Karpas-422 (cell line): Measurements from ENCODE around the gene KIF2C. TPM values are rescaled to one million over a fixed set of nuclear protein-coding genes. Genes with fewer than 3 reads are reported as not detected.
A peak's percentile ranks its signal among the peaks of the same experiment; 100 is the strongest.
"Not testable (repeated sequence)": the region's sequence is repeated elsewhere in the genome, so short reads cannot be mapped to it uniquely, and the experiment has no call there.

Experiments
- DNase-seq: peaks from one replicate; pipeline ENCODE4 v3.0.0-alpha.2; 2015
- H2AFZ ChIP-seq: fragments of 200-600 bp; sonication (generic); 2 replicates; pipeline ENCODE4 v1.6.1; 2014; ENCODE audit warnings: antibody characterized with exemption, low read length, mixed read lengths
- H3K27ac ChIP-seq: fragments of 200-600 bp; sonication (generic); 2 replicates; pipeline ENCODE4 v1.5.1; 2014; ENCODE audit warnings: mild to moderate bottlenecking, low read length, moderate library complexity
- H3K27me3 ChIP-seq: fragments of 200-600 bp; sonication (generic); 2 replicates; pipeline ENCODE4 v1.6.1; 2014; ENCODE audit warnings: low read length, mixed read lengths
- H3K36me3 ChIP-seq: fragments of 200-600 bp; sonication (generic); 2 replicates; pipeline ENCODE4 v1.6.1; 2014; ENCODE audit warnings: low read length, mixed read lengths; ENCODE audit not compliant: insufficient read depth
- H3K4me1 ChIP-seq: fragments of 200-600 bp; sonication (generic); 2 replicates; pipeline ENCODE4 v1.6.1; 2014; ENCODE audit warnings: mild to moderate bottlenecking, low read length, mixed read lengths
- H3K4me2 ChIP-seq: fragments of 200-600 bp; sonication (generic); 2 replicates; pipeline ENCODE4 v1.6.1; 2014; ENCODE audit warnings: low read length, low read depth, mild to moderate bottlenecking; ENCODE audit not compliant: poor library complexity, severe bottlenecking
- H3K4me3 ChIP-seq: fragments of 200-600 bp; sonication (generic); 2 replicates; pipeline ENCODE4 v1.5.1; 2014; ENCODE audit warnings: mild to moderate bottlenecking, antibody characterized with exemption, low read length, mixed read lengths
- H3K79me2 ChIP-seq: fragments of 200-600 bp; sonication (generic); 2 replicates; pipeline ENCODE4 v1.6.1; 2014; ENCODE audit warnings: mild to moderate bottlenecking, low read length, mixed read lengths
- H3K9ac ChIP-seq: fragments of 200-600 bp; sonication (generic); 2 replicates; pipeline ENCODE4 v1.6.0; 2014; ENCODE audit warnings: low read length
- H3K9me2 ChIP-seq: fragments of 200-600 bp; sonication (generic), shearing (Covaris generic); replicated peaks from 2 replicates; pipeline ENCODE4 v1.6.0; 2014; ENCODE audit warnings: mild to moderate bottlenecking, low read length, moderate library complexity; ENCODE audit not compliant: insufficient read depth
- H3K9me3 ChIP-seq: fragments of 300-700, 200-600 bp; sonication (generic); 2 replicates; pipeline ENCODE4 v1.6.1; 2014; ENCODE audit warnings: low read length, mixed read lengths
- H4K20me1 ChIP-seq: fragments of 200-600 bp; sonication (generic); 2 replicates; pipeline ENCODE4 v1.6.1; 2014; ENCODE audit warnings: mild to moderate bottlenecking, antibody characterized with exemption, low read length, low read depth; ENCODE audit not compliant: insufficient read depth
- total RNA-seq: library from RNA; depleted of rRNA; stranded (reverse); fragments of >200 nt; shearing (Covaris generic); gene quantifications from 2 replicates; pipeline ENCODE4 v1.2.3, GENCODE V29; 2014; ENCODE audit warnings: low replicate concordance

Gene KIF2C
- total RNA-seq, 1 experiment from 2014 or later = 26.7 TPM

GRCh38 chr1:44699375-44699774 is 40.3 kb upstream of the KIF2C start:
- not testable (repeated sequence) for H3K9me2 ChIP-seq, H3K9me3 ChIP-seq, H3K27ac ChIP-seq, H3K4me3 ChIP-seq, DNase-seq, H3K4me2 ChIP-seq, H2AFZ ChIP-seq, H4K20me1 ChIP-seq, H3K36me3 ChIP-seq, H3K79me2 ChIP-seq, H3K9ac ChIP-seq, H3K27me3 ChIP-seq
- peaks cover 48% of the 10 kb centered on the region for H3K4me1 ChIP-seq

DNA sequence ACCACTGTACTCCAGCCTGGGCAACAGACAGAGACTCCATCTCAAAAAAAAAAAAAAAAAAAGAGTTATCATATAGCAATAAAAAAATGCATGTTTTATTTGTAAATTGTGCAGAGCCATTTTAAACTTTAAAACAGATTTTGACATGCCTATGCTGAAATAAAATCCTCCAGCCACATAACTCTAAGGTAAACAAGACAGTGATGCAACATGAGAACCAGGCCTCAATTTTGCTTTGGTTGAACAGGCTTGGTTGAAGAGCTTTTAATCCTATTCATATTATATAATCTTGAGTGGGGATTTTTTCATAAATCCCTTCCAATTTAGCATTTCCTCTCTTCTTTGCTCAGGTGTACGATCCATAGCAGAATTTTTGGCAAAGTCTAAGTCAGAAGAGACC is 39.1 kb upstream of the KIF2C start:
- Histone ChIP-seq H3K27me3 (no peaks in the 10 kb centered on the region), H4K20me1 (no peaks in the 10 kb centered on the region), H3K36me3 (no peaks in the 10 kb centered on the region), H2AFZ (no peak overlapping the region), H3K9me3 (no peaks in the 10 kb centered on the region), H3K9ac (no peak overlapping the region), H3K4me1 (peaks cover 36% of the 10 kb centered on the region), H3K9me2 (no peaks in the 10 kb centered on the region), H3K4me2 (no peak overlapping the region), H3K79me2 (no peaks in the 10 kb centered on the region), H3K4me3 (no peak overlapping the region), H3K27ac (peak overlapping the region; percentile 42; the same call in 1 of the 2 replicates)
- DNase-seq = no peak

DNA sequence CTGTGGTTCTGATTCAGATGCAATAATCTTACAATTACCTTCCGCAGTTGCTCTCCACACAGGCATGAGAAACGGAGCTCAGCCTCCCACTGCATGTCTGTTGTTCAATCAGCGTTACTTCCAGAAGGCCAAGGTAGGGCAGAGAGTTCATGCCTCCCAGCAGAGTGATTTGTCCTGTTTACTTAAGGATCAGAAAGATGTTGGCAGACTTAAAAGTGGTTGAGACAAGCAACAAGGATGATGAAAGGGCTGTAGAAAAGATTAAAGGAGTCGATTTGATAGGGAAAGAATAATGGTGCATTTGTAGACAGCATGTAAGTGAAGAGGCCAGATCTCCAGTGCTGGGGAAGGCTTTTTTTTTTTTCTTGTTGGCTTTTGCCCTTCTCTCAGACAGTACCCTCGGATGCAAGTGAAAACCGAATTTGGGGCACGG is 38.5 kb upstream of the KIF2C start:
- no peaks in the 10 kb centered on the region for H3K27me3 ChIP-seq
- no peak overlapping the region for H3K9ac ChIP-seq
- no peaks in the 10 kb centered on the region for H3K36me3 ChIP-seq
- H3K4me1 ChIP-seq = peaks cover 30% of the 10 kb centered on the region
- H4K20me1 ChIP-seq = no peaks in the 10 kb centered on the region
- no peaks in the 10 kb centered on the region for H3K79me2 ChIP-seq
- no peak for DNase-seq
- H3K27ac ChIP-seq = peak overlapping the region; percentile 42; the same call in 1 of the 2 replicates
- H3K4me3 ChIP-seq = no peak overlapping the region
- no peak overlapping the region for H3K4me2 ChIP-seq
- no peaks in the 10 kb centered on the region for H3K9me2 ChIP-seq
- H2AFZ ChIP-seq = no peak overlapping the region
- H3K9me3 ChIP-seq = no peaks in the 10 kb centered on the region

GRCh38 chr1:44705470-44705869 is 34.2 kb upstream of the KIF2C start:
- no peaks in the 10 kb centered on the region for H4K20me1 ChIP-seq

DNA sequence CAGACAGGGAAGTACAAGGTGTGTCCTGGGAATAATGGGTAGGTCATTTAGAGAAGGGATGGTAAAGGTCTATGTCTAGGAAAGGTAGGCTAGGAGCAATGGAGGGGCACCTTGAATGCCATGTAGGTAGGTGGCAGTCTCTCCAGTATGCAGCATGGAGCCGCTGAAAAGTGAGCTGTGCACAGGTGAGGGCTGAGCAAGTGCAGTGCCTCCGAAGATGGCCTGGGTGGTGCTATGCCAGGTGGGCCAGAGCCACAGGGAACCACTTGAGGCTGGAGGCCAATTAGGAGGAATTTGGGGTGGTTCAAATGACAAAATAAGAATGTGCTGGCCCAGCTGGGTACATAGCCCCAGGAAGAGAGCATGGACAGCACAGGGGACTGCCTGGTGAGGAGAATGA is 33.7 kb upstream of the KIF2C start:
- no peak for DNase-seq
- Histone ChIP-seq H3K4me3 (no peak overlapping the region), H2AFZ (no peak overlapping the region), H3K9ac (no peak overlapping the region), H3K27ac (no peak overlapping the region), H3K4me2 (no peak overlapping the region), H3K27me3 (no peaks in the 10 kb centered on the region), H3K36me3 (no peaks in the 10 kb centered on the region), H4K20me1 (no peaks in the 10 kb centered on the region), H3K9me2 (no peaks in the 10 kb centered on the region), H3K79me2 (no peaks in the 10 kb centered on the region), H3K4me1 (peaks cover 19% of the 10 kb centered on the region), H3K9me3 (no peaks in the 10 kb centered on the region)

More at GRCh38 chr1:44705470-44705869, 34.2 kb upstream of the KIF2C start:
- no peak for DNase-seq
- H3K27me3 ChIP-seq = no peaks in the 10 kb centered on the region
- H3K4me1 ChIP-seq = peaks cover 24% of the 10 kb centered on the region
- no peak overlapping the region for H3K9ac ChIP-seq
- no peaks in the 10 kb centered on the region for H3K9me2 ChIP-seq
- no peak overlapping the region for H3K27ac ChIP-seq
- H3K4me2 ChIP-seq = no peak overlapping the region
- no peak overlapping the region for H2AFZ ChIP-seq
- no peaks in the 10 kb centered on the region for H3K79me2 ChIP-seq
- no peak overlapping the region for H3K4me3 ChIP-seq
- no peaks in the 10 kb centered on the region for H3K9me3 ChIP-seq
- H3K36me3 ChIP-seq = no peaks in the 10 kb centered on the region

GRCh38 chr1:44707112-44707881 is 32.3 kb upstream of the KIF2C start:
- no peak overlapping the region for H3K4me3 ChIP-seq
- H3K9ac ChIP-seq = no peak overlapping the region
- H3K79me2 ChIP-seq = no peaks in the 10 kb centered on the region
- H3K27me3 ChIP-seq = no peaks in the 10 kb centered on the region
- no peaks in the 10 kb centered on the region for H3K36me3 ChIP-seq
- no peaks in the 10 kb centered on the region for H3K9me3 ChIP-seq
- peak overlapping the region; percentile 57 for H3K4me2 ChIP-seq
- H3K27ac ChIP-seq = no peak overlapping the region
- H2AFZ ChIP-seq = no peak overlapping the region
- no peaks in the 10 kb centered on the region for H3K9me2 ChIP-seq
- no peaks in the 10 kb centered on the region for H4K20me1 ChIP-seq
- DNase-seq = no peak
- H3K4me1 ChIP-seq = peaks cover 27% of the 10 kb centered on the region

DNA sequence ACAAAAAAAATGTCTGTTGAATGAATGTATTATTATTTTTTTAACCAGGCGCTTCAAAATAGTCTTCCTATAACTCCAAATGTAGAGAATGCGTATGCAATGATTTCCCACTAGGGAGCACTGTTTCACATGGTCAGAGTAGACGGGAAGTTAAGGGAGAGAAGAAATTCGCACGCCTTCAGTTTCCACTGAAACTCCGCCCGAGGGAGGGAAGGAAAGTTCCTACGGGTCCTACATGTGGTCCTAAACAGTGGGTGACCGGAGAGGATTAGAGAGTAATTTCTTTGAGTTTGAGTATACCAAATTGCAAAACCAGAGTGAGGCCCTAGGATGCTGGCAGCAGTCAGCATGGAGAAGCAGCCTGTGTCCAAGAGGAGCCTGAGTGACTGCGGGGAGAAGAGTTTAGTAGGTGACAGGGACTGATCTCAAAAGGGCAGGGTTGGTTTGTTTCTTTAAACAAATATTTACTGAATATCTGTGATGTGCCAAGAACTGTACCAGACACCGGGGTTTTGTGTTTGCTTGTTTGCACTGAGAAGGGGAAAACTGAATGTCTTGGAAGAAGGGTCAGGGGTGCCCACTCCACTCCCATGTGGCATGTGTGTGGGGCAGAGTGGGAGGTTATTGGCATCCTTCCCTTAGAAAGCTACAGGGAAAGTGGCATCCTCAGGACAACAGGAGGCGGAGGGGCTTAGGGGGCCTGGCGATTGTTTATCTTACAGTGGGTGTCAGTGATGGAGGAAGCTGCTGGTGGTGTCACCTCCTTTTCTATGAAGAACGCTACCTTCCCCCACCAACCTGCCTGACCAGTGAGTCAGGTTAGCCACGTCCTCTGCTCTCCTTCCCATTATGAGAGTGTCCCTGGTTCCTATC is 31.4 kb upstream of the KIF2C start:
- Histone ChIP-seq H3K79me2 (no peaks in the 10 kb centered on the region), H3K4me1 (peaks cover 36% of the 10 kb centered on the region), H4K20me1 (no peaks in the 10 kb centered on the region), H3K27ac (peak overlapping the region; percentile 27; the same call in 1 of the 2 replicates), H3K9ac (peak overlapping the region; percentile 48), H3K36me3 (no peaks in the 10 kb centered on the region), H3K27me3 (no peaks in the 10 kb centered on the region), H3K4me3 (peak overlapping the region; percentile 35; the same call in 1 of the 2 replicates), H3K4me2 (peak overlapping the region; percentile 57), H3K9me2 (no peaks in the 10 kb centered on the region), H2AFZ (peak overlapping the region; percentile 73), H3K9me3 (no peaks in the 10 kb centered on the region)
- DNase-seq = peak; percentile 87

- H3K9me2 ChIP-seq = no peaks in the 10 kb centered on the region
- no peaks in the 10 kb centered on the region for H4K20me1 ChIP-seq
- H3K27ac ChIP-seq = peak overlapping the region; percentile 98
- peak overlapping the region; percentile 3 for H3K4me3 ChIP-seq
- H3K4me2 ChIP-seq = peak overlapping the region; percentile 62
- peak overlapping the region; percentile 27 for H3K9ac ChIP-seq
- no peaks in the 10 kb centered on the region for H3K27me3 ChIP-seq
- peak; percentile 92 for DNase-seq
- no peaks in the 10 kb centered on the region for H3K9me3 ChIP-seq
- H3K36me3 ChIP-seq = no peaks in the 10 kb centered on the region
- peaks cover 70% of the 10 kb centered on the region for H3K4me1 ChIP-seq
- no peaks in the 10 kb centered on the region for H3K79me2 ChIP-seq
- H2AFZ ChIP-seq = no peak overlapping the region
Measured at GRCh38 chr1:44713321-44713781, 26.3 kb upstream of the KIF2C start.
